HepG2 (cell line): ENCODE measurements around the gene RNF125.

Experiments
- ATF1 ChIP-seq: IDR thresholded peaks from 2 replicates; pipeline ENCODE4 v1.6.1; 2016; ENCODE audit warnings: mild to moderate bottlenecking, control low read depth
- BRD4 ChIP-seq: sonication (generic); formaldehyde crosslinking; IDR thresholded peaks from 2 replicates; pipeline ENCODE4 v1.4.0; 2020; ENCODE audit warnings: missing genetic modification reagents
- FOXJ3 ChIP-seq: sonication (generic); formaldehyde crosslinking; IDR thresholded peaks from 2 replicates; pipeline ENCODE4 v1.4.0; 2020; ENCODE audit warnings: missing genetic modification reagents, mild to moderate bottlenecking, borderline replicate concordance
- FOXM1 ChIP-seq: sonication (generic); formaldehyde crosslinking; IDR thresholded peaks from 2 replicates; pipeline ENCODE4 v1.5.0; 2020; ENCODE audit warnings: missing genetic modification reagents
- GMEB1 ChIP-seq: sonication (generic); formaldehyde crosslinking; IDR thresholded peaks from 2 replicates; pipeline ENCODE4 v1.5.1; 2020; ENCODE audit warnings: missing genetic modification reagents, mild to moderate bottlenecking, borderline replicate concordance
- HDAC2 ChIP-seq: sonication (generic); formaldehyde crosslinking; IDR thresholded peaks from 2 replicates; pipeline ENCODE4 v1.4.0; 2020; ENCODE audit warnings: missing genetic modification reagents
- KAT2B ChIP-seq: fragments of 150-350 bp; IDR thresholded peaks from 2 replicates; pipeline ENCODE4 v1.6.1; 2014; ENCODE audit warnings: low read depth, low read length, borderline replicate concordance
- NCOA5 ChIP-seq: sonication (generic); formaldehyde crosslinking; IDR thresholded peaks from 2 replicates; pipeline ENCODE4 v1.4.0; 2020; ENCODE audit warnings: missing genetic modification reagents
- NFATC3 ChIP-seq: sonication (generic); formaldehyde crosslinking; IDR thresholded peaks from 2 replicates; pipeline ENCODE4 v1.5.1; 2020; ENCODE audit warnings: mild to moderate bottlenecking, missing genetic modification reagents
- RBM22 ChIP-seq: fragments of 200-400 bp; formaldehyde crosslinking; optimal IDR thresholded peaks from 2 replicates; pipeline ENCODE3; 2017; ENCODE audit warnings: mild to moderate bottlenecking, low read length, moderate library complexity
- RBM39 ChIP-seq: fragments of 200-400 bp; formaldehyde crosslinking; IDR thresholded peaks from one replicate; pipeline ENCODE4 v1.6.1; 2018; ENCODE audit warnings: antibody characterized with exemption, mild to moderate bottlenecking, low read depth, low read length; ENCODE audit not compliant: poor library complexity, severe bottlenecking
- SP1 ChIP-seq, 2 experiments: fragments of 450-650 bp in 1 of 2; sonication (generic) in 1 of 2; formaldehyde crosslinking in 1 of 2; IDR thresholded peaks; 2 replicates each; pipeline versions ENCODE4 v1.4.0 to v1.6.1; 2016 to 2020; ENCODE audit warnings: missing genetic modification reagents in 1 of 2
- ZKSCAN8 ChIP-seq: IDR thresholded peaks from 2 replicates; pipeline ENCODE4 v1.6.1; 2016; ENCODE audit warnings: borderline replicate concordance, missing genetic modification reagents, missing compliant biosample characterization
- TF ChIP-seq, protein P1 (sequence below): sonication (generic); formaldehyde crosslinking; IDR thresholded peaks from 2 replicates; pipeline ENCODE4 v1.5.0; 2020; ENCODE audit warnings: mild to moderate bottlenecking, missing genetic modification reagents, moderate library complexity

- TF ChIP-seq ZKSCAN8 (CRISPR knock-in tag): no peak
- no peak for TF ChIP-seq RBM22
- no peak for TF ChIP-seq NFATC3
- TF ChIP-seq, protein P1, sequence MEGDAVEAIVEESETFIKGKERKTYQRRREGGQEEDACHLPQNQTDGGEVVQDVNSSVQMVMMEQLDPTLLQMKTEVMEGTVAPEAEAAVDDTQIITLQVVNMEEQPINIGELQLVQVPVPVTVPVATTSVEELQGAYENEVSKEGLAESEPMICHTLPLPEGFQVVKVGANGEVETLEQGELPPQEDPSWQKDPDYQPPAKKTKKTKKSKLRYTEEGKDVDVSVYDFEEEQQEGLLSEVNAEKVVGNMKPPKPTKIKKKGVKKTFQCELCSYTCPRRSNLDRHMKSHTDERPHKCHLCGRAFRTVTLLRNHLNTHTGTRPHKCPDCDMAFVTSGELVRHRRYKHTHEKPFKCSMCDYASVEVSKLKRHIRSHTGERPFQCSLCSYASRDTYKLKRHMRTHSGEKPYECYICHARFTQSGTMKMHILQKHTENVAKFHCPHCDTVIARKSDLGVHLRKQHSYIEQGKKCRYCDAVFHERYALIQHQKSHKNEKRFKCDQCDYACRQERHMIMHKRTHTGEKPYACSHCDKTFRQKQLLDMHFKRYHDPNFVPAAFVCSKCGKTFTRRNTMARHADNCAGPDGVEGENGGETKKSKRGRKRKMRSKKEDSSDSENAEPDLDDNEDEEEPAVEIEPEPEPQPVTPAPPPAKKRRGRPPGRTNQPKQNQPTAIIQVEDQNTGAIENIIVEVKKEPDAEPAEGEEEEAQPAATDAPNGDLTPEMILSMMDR (CRISPR knock-in tag): no peak
- TF ChIP-seq FOXM1: no peak
- no peak for TF ChIP-seq GMEB1 (CRISPR knock-in tag)
- no peak for TF ChIP-seq BRD4
- no peak for TF ChIP-seq ATF1 (CRISPR knock-in tag)
- TF ChIP-seq HDAC2 (CRISPR knock-in tag): no peak
- no peak for TF ChIP-seq KAT2B
- TF ChIP-seq RBM39: no peak
- TF ChIP-seq FOXJ3: no peak
- no peak for TF ChIP-seq NCOA5 (CRISPR knock-in tag)
- TF ChIP-seq SP1 (IDR thresholded peaks at IDR 0.05): no peak
- no peak for TF ChIP-seq SP1 (CRISPR knock-in tag; IDR thresholded peaks at IDR 0.05)
Observed at GRCh38 chr18:32042337-32042736, 23.7 kb downstream of the RNF125 start.
